Keratinocyte (primary cell): Measurements from ENCODE around the gene E2F6. TPM values are rescaled to one million over a fixed set of nuclear protein-coding genes. Genes with fewer than 3 reads are reported as not detected.

Source experiments
- DNase-seq: peaks from one replicate; pipeline ENCODE4 v3.0.0-alpha.2; 2011; ENCODE audit warnings: low read depth, missing footprints, low spot score
- FAIRE-seq: peaks from 2 replicates; lab custom pipeline; 2011; peaks lifted over from hg19 to GRCh38; lab: Jason Lieb, UNC
- H2AFZ ChIP-seq: 2 replicates; pipeline ENCODE4 v1.6.0; 2012; ENCODE audit warnings: low read length, control low read depth, inconsistent platforms; ENCODE audit not compliant: control insufficient read depth
- H3K27ac ChIP-seq: 2 replicates; pipeline ENCODE4 v1.5.1; 2011; ENCODE audit warnings: low read length; ENCODE audit not compliant: control insufficient read depth, insufficient read depth
- H3K27me3 ChIP-seq: 3 replicates; pipeline ENCODE4 v1.6.0; 2011; ENCODE audit warnings: low read length; ENCODE audit not compliant: control insufficient read depth, insufficient read depth; ENCODE audit errors: extremely low read depth
- H3K36me3 ChIP-seq, 2 experiments: 2 replicates in 1 of 2; 3 replicates in 1 of 2; pipeline ENCODE4 v1.5.1; 2011; ENCODE audit warnings: low read length in 2 of 2, mild to moderate bottlenecking in 1 of 2; ENCODE audit not compliant: control insufficient read depth in 2 of 2, insufficient read depth in 2 of 2; ENCODE audit errors: extremely low read depth in 1 of 2
- H3K4me1 ChIP-seq: 3 replicates; pipeline ENCODE4 v1.5.1; 2011; ENCODE audit warnings: low read length; ENCODE audit not compliant: control insufficient read depth, insufficient read depth; ENCODE audit errors: extremely low read depth
- H3K4me2 ChIP-seq: 3 replicates; pipeline ENCODE4 v1.6.0; 2011; ENCODE audit warnings: low read depth, low read length; ENCODE audit not compliant: control insufficient read depth, insufficient read depth; ENCODE audit errors: extremely low read depth
- H3K4me3 ChIP-seq, 3 experiments: fragments of 200-600 bp in 1 of 3; sonication (generic) in 1 of 3; 2 replicates in 2 of 3; 3 replicates in 1 of 3; pipeline ENCODE4 v1.5.1; 2011 to 2016; ENCODE audit warnings: low read length in 3 of 3, mild to moderate bottlenecking in 3 of 3, control low read depth in 2 of 3, inconsistent platforms in 1 of 3, low read depth in 1 of 3, mixed read lengths in 1 of 3, mixed run types in 1 of 3, moderate library complexity in 1 of 3; ENCODE audit not compliant: control insufficient read depth in 2 of 3, insufficient read depth in 2 of 3; ENCODE audit errors: extremely low read depth in 1 of 3
- H3K79me2 ChIP-seq: 2 replicates; pipeline ENCODE4 v1.6.0; 2012; ENCODE audit warnings: low read length; ENCODE audit not compliant: control insufficient read depth, insufficient read depth
- H3K9ac ChIP-seq: 3 replicates; pipeline ENCODE4 v1.6.0; 2011; ENCODE audit warnings: low read length; ENCODE audit not compliant: control insufficient read depth, insufficient read depth; ENCODE audit errors: extremely low read depth
- H3K9me1 ChIP-seq: 3 replicates; pipeline ENCODE4 v1.6.0; 2011; ENCODE audit warnings: low read length; ENCODE audit not compliant: control insufficient read depth, insufficient read depth; ENCODE audit errors: extremely low read depth
- H3K9me3 ChIP-seq: 2 replicates; pipeline ENCODE4 v1.5.1; 2012; ENCODE audit warnings: low read depth, low read length; ENCODE audit not compliant: control insufficient read depth
- H4K20me1 ChIP-seq: 3 replicates; pipeline ENCODE4 v1.6.0; 2011; ENCODE audit warnings: low read length; ENCODE audit not compliant: control insufficient read depth, insufficient read depth; ENCODE audit errors: extremely low read depth
- CTCF ChIP-seq, 3 experiments: IDR thresholded peaks in 1 of 3; conservative IDR thresholded peaks in 1 of 3; optimal IDR thresholded peaks in 1 of 3; 2 replicates in 2 of 3; 3 replicates in 1 of 3; pipeline versions ENCODE3 to v1.5.1; 2011; ENCODE audit warnings: low read length in 3 of 3, mild to moderate bottlenecking in 3 of 3, moderate library complexity in 2 of 3, control low read depth in 1 of 3, inconsistent platforms in 1 of 3; ENCODE audit not compliant: insufficient read depth in 2 of 3; ENCODE audit errors: extremely low read depth in 1 of 3
- EZH2 ChIP-seq: IDR thresholded peaks from one replicate; pipeline ENCODE4 v1.6.1; 2012; ENCODE audit warnings: inconsistent platforms, mild to moderate bottlenecking, low read length, moderate library complexity
- dilution Hi-C: fragments of 300-500 bp; cut with MboI; formaldehyde crosslinking; loops from one replicate; pipeline ENCODE4 v1.7.0; 2020; ENCODE audit warnings: low sequenced_read_pairs; ENCODE audit not compliant: extremely low pct_ligation_motif_present
- polyA plus RNA-seq, 5 experiments: library from polyadenylated mRNA; depleted of rRNA in 3 of 5; stranded (reverse) in 3 of 5; stranded (forward) in 1 of 5; unstranded in 1 of 5; fragments of >200 nt; gene quantifications; 1 replicate in 1 of 5; 2 replicates in 3 of 5; 3 replicates in 1 of 5; pipeline versions ENCODE4 v1.2.1 to v1.2.3, GENCODE V29; 2011 to 2012; ENCODE audit warnings: missing spikeins in 2 of 5, low read depth in 1 of 5, low replicate concordance in 1 of 5

E2F6 gene
- polyA plus RNA-seq, 1 donor (not counting 4 experiments of a cell fraction or from before 2014, with no cell fraction given), result 13.8 TPM

- peak; percentile 90 for FAIRE-seq
- no peaks in the 10 kb centered on the region for H3K36me3 ChIP-seq
- H3K27ac ChIP-seq, result no peak overlapping the region
Observed at GRCh38 chr2:11430729-11431128, 35.2 kb downstream of the E2F6 start.

DNA sequence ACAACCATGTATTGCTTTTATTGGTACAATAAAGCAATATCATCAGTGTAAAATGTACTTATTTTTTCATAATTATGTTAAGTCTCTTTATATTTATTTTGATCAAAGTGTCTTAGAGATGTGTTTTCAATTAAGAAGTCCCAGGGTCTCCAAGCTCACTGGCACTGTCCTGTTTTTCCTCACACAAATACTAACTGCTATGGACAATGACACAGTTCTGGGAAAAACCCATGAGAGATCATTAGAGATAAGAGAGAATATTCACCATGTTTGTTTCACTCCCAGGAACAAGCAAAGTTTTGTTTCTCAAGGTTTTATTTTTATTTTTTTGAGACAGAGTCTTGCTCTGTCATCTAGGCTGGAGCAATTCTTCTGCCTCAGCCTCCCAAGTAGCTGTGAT, 38.7 kb downstream of the E2F6 start:
- dilution Hi-C loops, result no loop called here
- H3K4me2 ChIP-seq, result no peak overlapping the region
- H4K20me1 ChIP-seq, result no peaks in the 10 kb centered on the region
- DNase-seq (no peak), FAIRE-seq (no peak)
- H3K9me3 ChIP-seq, result no peaks in the 10 kb centered on the region
- no peaks in the 10 kb centered on the region for H3K9me1 ChIP-seq
- no peak overlapping the region for H3K9ac ChIP-seq
- H3K4me3 ChIP-seq, result no peak overlapping the region
- no peak overlapping the region for H3K27ac ChIP-seq
- H3K4me1 ChIP-seq, result peaks cover 11% of the 10 kb centered on the region
- H3K27me3 ChIP-seq, result no peaks in the 10 kb centered on the region
- no peak overlapping the region for H2AFZ ChIP-seq
- TF ChIP-seq CTCF (optimal IDR thresholded peaks at IDR 0.05 in 1 of 3, IDR thresholded peaks at IDR 0.05 in 1 of 3, conservative IDR thresholded peaks at IDR 0.05 in 1 of 3; ENCODE audit: extremely low read depth in 1 of 3, insufficient read depth in 2 of 3, low read length in 3 of 3) (no peak), EZH2 (no peak)
- no peaks in the 10 kb centered on the region for H3K36me3 ChIP-seq
- no peaks in the 10 kb centered on the region for H3K79me2 ChIP-seq

More at GRCh38 chr2:11430729-11431128, 35.2 kb downstream of the E2F6 start:
- no peak overlapping the region for H3K4me3 ChIP-seq
- no peaks in the 10 kb centered on the region for H3K9me1 ChIP-seq
- peak; percentile 44 for DNase-seq
- peaks cover 15% of the 10 kb centered on the region for H3K4me1 ChIP-seq
- H3K4me2 ChIP-seq, result peak overlapping the region; percentile 3
- no peaks in the 10 kb centered on the region for H3K27me3 ChIP-seq
- H4K20me1 ChIP-seq, result no peaks in the 10 kb centered on the region
- H2AFZ ChIP-seq, result no peak overlapping the region
- H3K79me2 ChIP-seq, result no peaks in the 10 kb centered on the region
- TF ChIP-seq EZH2 (no peak), CTCF (optimal IDR thresholded peaks at IDR 0.05 in 1 of 3, IDR thresholded peaks at IDR 0.05 in 1 of 3, conservative IDR thresholded peaks at IDR 0.05 in 1 of 3; ENCODE audit: extremely low read depth in 1 of 3, insufficient read depth in 2 of 3, low read length in 3 of 3) (no peak)
- no peak overlapping the region for H3K9ac ChIP-seq
- dilution Hi-C loops, result no loop called here
- H3K9me3 ChIP-seq, result no peaks in the 10 kb centered on the region
